Testis (tissue), 2 donors: Measurements from ENCODE around the gene TROAP.

Experiments used
- POLR2A ChIP-seq: fragments of 450-650 bp; IDR thresholded peaks from one replicate; pipeline ENCODE4 v1.6.1; 2017; ENCODE audit warnings: antibody characterized with exemption, mild to moderate bottlenecking, moderate library complexity
- TF ChIP-seq, protein P1 (sequence below), 3 experiments: fragments of 450-650 bp in 2 of 3; fragments of 200-600 bp in 1 of 3; sonication (generic) in 1 of 3; IDR thresholded peaks; one replicate each; pipeline ENCODE4 v1.5.1; 2016 to 2019; ENCODE audit warnings: antibody characterized with exemption in 3 of 3, mild to moderate bottlenecking in 2 of 3, moderate library complexity in 1 of 3

GRCh38 chr12:49336645-49337584 lies 13.9 kb downstream of the TROAP start, which contains the start of gene C1QL4:
- no peak for TF ChIP-seq POLR2A
- TF ChIP-seq, protein P1, sequence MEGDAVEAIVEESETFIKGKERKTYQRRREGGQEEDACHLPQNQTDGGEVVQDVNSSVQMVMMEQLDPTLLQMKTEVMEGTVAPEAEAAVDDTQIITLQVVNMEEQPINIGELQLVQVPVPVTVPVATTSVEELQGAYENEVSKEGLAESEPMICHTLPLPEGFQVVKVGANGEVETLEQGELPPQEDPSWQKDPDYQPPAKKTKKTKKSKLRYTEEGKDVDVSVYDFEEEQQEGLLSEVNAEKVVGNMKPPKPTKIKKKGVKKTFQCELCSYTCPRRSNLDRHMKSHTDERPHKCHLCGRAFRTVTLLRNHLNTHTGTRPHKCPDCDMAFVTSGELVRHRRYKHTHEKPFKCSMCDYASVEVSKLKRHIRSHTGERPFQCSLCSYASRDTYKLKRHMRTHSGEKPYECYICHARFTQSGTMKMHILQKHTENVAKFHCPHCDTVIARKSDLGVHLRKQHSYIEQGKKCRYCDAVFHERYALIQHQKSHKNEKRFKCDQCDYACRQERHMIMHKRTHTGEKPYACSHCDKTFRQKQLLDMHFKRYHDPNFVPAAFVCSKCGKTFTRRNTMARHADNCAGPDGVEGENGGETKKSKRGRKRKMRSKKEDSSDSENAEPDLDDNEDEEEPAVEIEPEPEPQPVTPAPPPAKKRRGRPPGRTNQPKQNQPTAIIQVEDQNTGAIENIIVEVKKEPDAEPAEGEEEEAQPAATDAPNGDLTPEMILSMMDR (IDR thresholded peaks at IDR 0.05), result peak; percentile 38 to 96 (median 80)
